Fibroblast of the aortic adventitia (primary cell): ENCODE results near the gene MED8. TPM values are rescaled to one million over a fixed set of nuclear protein-coding genes. Genes with fewer than 3 reads are reported as not detected.

Source experiments
- DNase-seq: peaks from one replicate; pipeline ENCODE4 v3.0.0-alpha.2; 2010; ENCODE audit warnings: low read depth
- H3K4me3 ChIP-seq: 2 replicates; pipeline ENCODE4 v1.5.1; 2011; ENCODE audit warnings: low read depth, mild to moderate bottlenecking, control low read depth, low read length, moderate library complexity
- CTCF ChIP-seq: IDR thresholded peaks from 2 replicates; pipeline ENCODE4 v1.5.1; 2011; ENCODE audit warnings: mild to moderate bottlenecking, low read length, control low read depth, inconsistent platforms; ENCODE audit not compliant: insufficient read depth
- total RNA-seq: library from RNA; depleted of rRNA; stranded (reverse); fragments of >200 nt; gene quantifications from 2 replicates; pipeline ENCODE4 v1.2.3, GENCODE V29; 2012; ENCODE audit warnings: low replicate concordance

Gene MED8
- total RNA-seq, 1 donor: 43.1 TPM

GRCh38 chr1:43360616-43361015, 29.0 kb downstream of the MED8 start:
- DNase-seq: no peak
- TF ChIP-seq CTCF: no peak
- H3K4me3 ChIP-seq: peak overlapping the region; percentile 71

- no peak for TF ChIP-seq CTCF
Measured at GRCh38 chr1:43359696-43360095, 29.9 kb downstream of the MED8 start.

GRCh38 chr1:43358746-43359693, 30.6 kb downstream of the MED8 start, which contains the start of gene CDC20:
Gene CDC20, plus strand, starts transcription at chr1:43358981. Its CDS starts 235 bp downstream, at chr1:43359216.
- peak within 1 kb of the TSS; percentile 75 for H3K4me3 ChIP-seq
- DNase-seq: peak; percentile 95
- TF ChIP-seq CTCF: no peak

More at GRCh38 chr1:43359696-43360095, 29.9 kb downstream of the MED8 start:
- peak overlapping the region; percentile 71 for H3K4me3 ChIP-seq
- no peak for DNase-seq

- peak overlapping the region; percentile 75 for H3K4me3 ChIP-seq
- DNase-seq: no peak
- peak; percentile 30 for TF ChIP-seq CTCF
Measured at GRCh38 chr1:43358121-43358745, 31.4 kb downstream of the MED8 start.

GRCh38 chr1:43357251-43357650, 32.3 kb downstream of the MED8 start:
- DNase-seq: no peak
- no peak overlapping the region for H3K4me3 ChIP-seq
- TF ChIP-seq CTCF: no peak

GRCh38 chr1:43354936-43355335, 34.7 kb downstream of the MED8 start:
- no peak overlapping the region for H3K4me3 ChIP-seq
- peak; percentile 70 for DNase-seq
- TF ChIP-seq CTCF: no peak
